ENCODE results near the gene ZFAND3.

DNA sequence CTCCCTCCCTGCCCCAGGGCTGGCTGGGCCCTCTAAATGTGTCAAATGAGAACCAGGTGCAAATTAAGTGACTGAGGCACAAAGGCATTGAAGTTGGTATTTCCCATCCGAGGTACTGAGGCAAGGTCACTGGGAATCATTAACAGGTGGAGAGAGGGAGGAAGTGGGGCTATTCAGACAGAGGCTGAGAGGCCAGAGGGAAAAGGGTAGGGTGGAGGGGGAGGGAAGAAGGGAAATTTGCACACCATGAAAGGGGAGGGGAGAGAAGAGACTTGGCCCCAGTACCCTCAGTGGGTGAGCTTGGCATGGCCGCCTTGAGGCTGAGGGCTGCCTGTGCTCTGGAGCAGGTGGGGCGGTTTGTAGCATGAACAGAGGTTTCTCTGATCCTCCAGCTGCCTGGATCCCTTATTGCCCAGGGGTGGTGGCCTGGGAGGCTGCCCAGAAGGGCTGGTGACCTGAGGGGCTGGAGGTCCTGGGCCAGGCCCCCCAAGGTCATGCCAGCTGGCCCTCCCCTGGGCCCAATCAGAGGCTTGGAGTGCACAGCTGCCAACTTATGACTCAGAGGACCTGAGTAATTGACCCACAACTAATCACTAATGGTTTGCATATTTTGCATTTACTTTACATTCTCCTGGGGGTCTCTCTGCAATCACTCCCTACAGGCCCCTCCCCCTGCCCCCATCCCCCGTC, 40.3 kb upstream of the ZFAND3 start:
- TF ChIP-seq POLR2A (IDR thresholded peaks at IDR 0.05) = no peak
- TF ChIP-seq, protein P1, sequence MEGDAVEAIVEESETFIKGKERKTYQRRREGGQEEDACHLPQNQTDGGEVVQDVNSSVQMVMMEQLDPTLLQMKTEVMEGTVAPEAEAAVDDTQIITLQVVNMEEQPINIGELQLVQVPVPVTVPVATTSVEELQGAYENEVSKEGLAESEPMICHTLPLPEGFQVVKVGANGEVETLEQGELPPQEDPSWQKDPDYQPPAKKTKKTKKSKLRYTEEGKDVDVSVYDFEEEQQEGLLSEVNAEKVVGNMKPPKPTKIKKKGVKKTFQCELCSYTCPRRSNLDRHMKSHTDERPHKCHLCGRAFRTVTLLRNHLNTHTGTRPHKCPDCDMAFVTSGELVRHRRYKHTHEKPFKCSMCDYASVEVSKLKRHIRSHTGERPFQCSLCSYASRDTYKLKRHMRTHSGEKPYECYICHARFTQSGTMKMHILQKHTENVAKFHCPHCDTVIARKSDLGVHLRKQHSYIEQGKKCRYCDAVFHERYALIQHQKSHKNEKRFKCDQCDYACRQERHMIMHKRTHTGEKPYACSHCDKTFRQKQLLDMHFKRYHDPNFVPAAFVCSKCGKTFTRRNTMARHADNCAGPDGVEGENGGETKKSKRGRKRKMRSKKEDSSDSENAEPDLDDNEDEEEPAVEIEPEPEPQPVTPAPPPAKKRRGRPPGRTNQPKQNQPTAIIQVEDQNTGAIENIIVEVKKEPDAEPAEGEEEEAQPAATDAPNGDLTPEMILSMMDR (IDR thresholded peaks at IDR 0.05) = no peak

All from Peyer's patch (tissue), 4 donors.